ENCODE data around the gene TRPM7.

The TRPM7 gene

GRCh38 chr15:50670115-50670514, 16.5 kb downstream of the TRPM7 start:
- no peak overlapping the region for H3K4me3 ChIP-seq (ENCODE audit: low read depth, low read length)
- DNase-seq (ENCODE audit: low read depth) = no peak
- in situ Hi-C loops (cut with HindIII; ENCODE audit: low sequenced_read_pairs) = no loop called here
- TF ChIP-seq CTCF (IDR thresholded peaks at IDR 0.05; ENCODE audit: low read depth, low read length, missing control alignments) = no peak

GRCh38 chr15:50669611-50670010, 17.0 kb downstream of the TRPM7 start:
- TF ChIP-seq CTCF (IDR thresholded peaks at IDR 0.05; ENCODE audit: low read depth, low read length, missing control alignments) = no peak
- in situ Hi-C loops (cut with HindIII; ENCODE audit: low sequenced_read_pairs) = no loop called here
- no peak for DNase-seq (ENCODE audit: low read depth)
- no peak overlapping the region for H3K4me3 ChIP-seq (ENCODE audit: low read depth, low read length)

GRCh38 chr15:50665938-50666337, 20.7 kb downstream of the TRPM7 start:
- in situ Hi-C loops (cut with HindIII; ENCODE audit: low sequenced_read_pairs) = no loop called here
- no peak for TF ChIP-seq CTCF (IDR thresholded peaks at IDR 0.05; ENCODE audit: low read depth, low read length, missing control alignments)

GRCh38 chr15:50655555-50655954, 31.0 kb downstream of the TRPM7 start:
- H3K4me3 ChIP-seq (ENCODE audit: low read depth, low read length) = no peak overlapping the region
- no peak for DNase-seq (ENCODE audit: low read depth)
- in situ Hi-C loops (cut with HindIII; ENCODE audit: low sequenced_read_pairs) = no loop called here
- no peak for TF ChIP-seq CTCF (IDR thresholded peaks at IDR 0.05; ENCODE audit: low read depth, low read length, missing control alignments)

More at GRCh38 chr15:50665938-50666337, 20.7 kb downstream of the TRPM7 start:
- no peak overlapping the region for H3K4me3 ChIP-seq (ENCODE audit: low read depth, low read length)
- DNase-seq (ENCODE audit: low read depth) = no peak

GRCh38 chr15:50653156-50653743, 33.3 kb downstream of the TRPM7 start:
- H3K4me3 ChIP-seq (ENCODE audit: low read depth, low read length) = no peak overlapping the region
- no peak for TF ChIP-seq CTCF (IDR thresholded peaks at IDR 0.05; ENCODE audit: low read depth, low read length, missing control alignments)
- in situ Hi-C loops (cut with HindIII; ENCODE audit: low sequenced_read_pairs) = no loop called here
- no peak for DNase-seq (ENCODE audit: low read depth)

GRCh38 chr15:50652671-50653070, 33.9 kb downstream of the TRPM7 start:
- in situ Hi-C loops (cut with HindIII; ENCODE audit: low sequenced_read_pairs) = no loop called here
- H3K4me3 ChIP-seq (ENCODE audit: low read depth, low read length) = no peak overlapping the region
- no peak for DNase-seq (ENCODE audit: low read depth)
- no peak for TF ChIP-seq CTCF (IDR thresholded peaks at IDR 0.05; ENCODE audit: low read depth, low read length, missing control alignments)
